Epithelial cell of prostate (primary cell): ENCODE data around the gene PANK4.
"Not testable (repeated sequence)": the region's sequence is repeated elsewhere in the genome, so short reads cannot be mapped to it uniquely, and the experiment has no call there.

Experiments used
- DNase-seq: peaks from one replicate; pipeline ENCODE4 v3.0.0-alpha.2; 2011; ENCODE audit warnings: low read depth, low spot score
- H3K27ac ChIP-seq: fragments of 450-650 bp; 2 replicates; pipeline ENCODE4 v1.5.1; 2017; ENCODE audit warnings: mild to moderate bottlenecking

PANK4 gene

DNA sequence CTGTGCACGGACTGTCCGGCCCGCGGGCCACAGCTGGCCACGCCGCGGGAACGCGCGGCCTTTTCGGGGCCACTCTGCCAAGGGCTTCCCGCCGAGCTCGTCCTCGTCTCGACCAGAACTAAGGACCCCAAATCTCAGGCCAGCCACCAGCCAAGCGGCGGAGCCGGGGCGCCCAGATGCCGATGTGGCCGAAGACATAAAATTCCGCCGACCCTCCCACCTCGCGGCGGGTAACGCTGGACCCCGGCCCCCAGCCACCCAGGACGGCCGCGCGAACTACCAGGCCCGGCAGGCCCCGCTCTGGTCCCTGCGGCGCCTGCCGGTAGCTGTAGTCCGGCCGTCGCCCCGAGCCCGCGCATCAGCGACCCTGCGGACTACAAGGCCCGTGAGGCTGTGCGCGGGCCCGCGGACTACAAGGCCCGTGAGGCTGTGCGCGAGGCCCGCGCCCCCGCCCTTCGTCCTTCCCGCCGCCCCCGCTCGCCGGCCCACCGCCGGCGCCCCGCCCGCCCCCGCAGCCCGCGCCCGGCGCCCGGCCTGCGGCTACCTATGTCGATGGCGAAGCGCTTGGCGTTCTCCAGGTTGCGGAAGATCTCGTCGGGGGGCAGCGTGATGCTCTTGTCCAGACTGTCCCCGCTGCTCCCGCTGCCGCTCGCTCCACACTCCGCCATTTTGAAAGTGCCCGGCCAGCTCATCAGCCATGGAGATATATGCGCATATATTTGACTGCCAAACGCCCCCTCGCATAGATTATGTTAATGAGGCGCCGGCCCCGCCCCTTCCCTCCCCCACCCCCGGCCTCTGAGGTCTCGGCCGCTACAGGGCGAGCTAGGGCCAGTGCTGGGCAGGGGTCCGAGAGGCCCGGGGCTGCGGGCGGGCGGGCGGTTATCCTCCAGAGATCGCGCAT lies at the start of gene PANK4:
TSS of gene PANK4 (minus strand) at position 677 of the 904 bp plus-strand sequence. CDS start at position 668, 9 bp downstream.
- peak within 1 kb of the TSS; percentile 84 for H3K27ac ChIP-seq
- DNase-seq, result peak; percentile 80

DNA sequence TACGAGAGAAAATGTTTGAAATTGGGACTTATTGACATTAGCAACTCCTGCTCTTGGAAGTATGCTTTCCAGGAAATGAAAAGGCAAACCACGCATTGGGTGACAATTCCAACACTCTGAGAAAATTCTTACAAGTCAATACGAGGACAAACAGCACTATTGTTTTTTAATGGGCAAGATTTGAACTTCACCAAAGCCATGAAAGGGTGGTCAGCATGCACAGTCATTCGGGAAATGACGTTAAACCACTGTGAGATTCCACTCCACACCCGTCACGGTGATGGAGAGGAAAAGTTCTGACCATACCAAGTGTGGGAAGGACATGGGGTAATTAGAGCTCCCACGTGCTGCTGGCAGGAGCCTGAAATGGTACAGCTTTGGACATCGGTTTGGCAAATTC lies 48.0 kb upstream of the PANK4 start:
- DNase-seq, result no peak
- no peak overlapping the region for H3K27ac ChIP-seq

DNA sequence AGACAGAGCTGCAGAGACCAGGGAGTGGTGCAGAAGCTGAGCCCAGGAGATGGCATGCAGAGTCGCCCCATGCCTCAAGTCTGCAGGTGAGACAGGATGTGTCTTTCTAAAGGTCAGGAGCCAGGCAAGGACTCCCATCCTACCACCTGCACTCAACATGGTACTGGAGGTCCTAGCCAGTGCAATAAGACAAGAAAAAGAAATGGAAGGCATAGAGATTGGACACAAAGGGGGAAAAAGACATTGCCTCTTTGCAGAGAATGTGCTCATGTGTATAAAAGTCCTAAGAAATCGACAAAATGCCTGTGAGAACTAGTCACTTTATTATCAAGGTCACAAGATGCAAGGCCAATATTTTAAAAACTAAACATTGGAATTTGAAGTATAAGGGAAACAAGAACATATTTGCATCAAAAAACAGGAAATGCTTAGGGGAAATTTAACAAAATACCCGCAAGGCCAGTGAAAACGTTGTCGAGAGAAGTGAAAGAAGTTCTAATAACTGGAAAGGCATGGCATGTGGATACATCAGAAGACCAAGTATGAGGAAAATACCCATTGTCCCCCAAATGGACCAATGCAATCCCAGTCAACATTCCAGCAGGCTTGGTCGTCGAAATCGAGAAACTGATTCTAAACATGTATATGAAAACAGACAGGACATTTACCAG lies 47.0 kb upstream of the PANK4 start:
- DNase-seq, result no peak
- H3K27ac ChIP-seq, result no peak overlapping the region

DNA sequence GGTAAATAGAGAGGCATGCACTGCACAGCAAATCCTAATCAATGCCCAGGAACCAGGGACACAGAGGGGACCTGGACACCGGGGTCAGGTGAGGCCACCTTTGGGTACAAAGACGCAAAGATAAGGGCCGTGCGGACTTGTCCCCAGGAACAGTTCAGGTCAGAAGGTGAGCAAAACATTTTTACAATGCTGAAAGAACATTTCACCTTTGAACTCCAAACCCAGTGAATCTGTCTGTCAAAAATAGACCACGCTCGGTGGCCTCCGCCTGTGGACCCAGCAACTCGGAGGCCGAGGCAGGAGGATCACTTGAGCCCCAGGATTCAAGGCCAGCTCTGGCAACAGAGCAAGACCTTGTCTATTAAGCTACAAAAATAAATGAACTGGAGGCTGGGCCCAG lies 45.0 kb upstream of the PANK4 start:
- no peak for DNase-seq

DNA sequence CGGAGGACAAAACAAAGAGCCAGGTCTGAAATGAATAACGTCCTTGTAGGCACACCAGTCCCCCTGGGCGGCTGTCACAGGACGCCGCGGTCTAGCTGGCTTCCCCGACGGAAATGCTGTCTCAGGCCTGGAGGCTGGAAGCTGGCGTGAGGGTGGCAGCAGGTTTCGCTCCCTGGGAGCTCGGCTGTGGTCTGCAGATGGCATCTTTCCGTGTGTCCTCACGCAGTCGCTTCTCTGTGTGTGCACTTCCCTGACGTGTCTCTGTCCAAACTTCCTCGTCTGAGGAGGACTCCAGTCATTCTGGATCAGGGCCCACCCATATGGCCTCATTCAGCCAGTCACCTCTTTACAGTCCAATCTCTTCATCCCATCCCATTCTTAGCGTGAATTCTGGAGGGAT lies 43.9 kb upstream of the PANK4 start:
- no peak for DNase-seq

More for the DNA sequence above, 45.0 kb upstream of the PANK4 start:
- no peak overlapping the region for H3K27ac ChIP-seq

DNA sequence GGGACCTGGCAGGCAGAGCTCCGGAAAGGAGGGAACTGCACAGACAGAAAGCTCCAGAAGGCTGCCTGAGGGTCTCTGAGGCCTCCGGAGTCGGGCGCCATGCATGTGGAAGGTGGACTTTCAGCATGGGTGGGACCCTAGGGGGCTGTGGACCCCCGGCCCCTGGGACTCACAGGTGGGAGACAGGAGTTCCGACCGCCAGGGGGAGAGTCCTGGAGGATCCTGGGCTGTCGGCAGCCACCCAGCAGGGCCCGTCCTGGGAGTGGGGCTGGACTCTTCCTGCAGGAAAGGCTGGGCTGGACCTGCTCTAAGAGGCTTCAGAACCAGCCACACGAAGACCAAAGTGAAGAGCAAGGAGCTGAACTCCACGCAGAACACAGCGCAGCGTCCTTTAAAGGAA lies 43.3 kb upstream of the PANK4 start:
- not testable (repeated sequence) for H3K27ac ChIP-seq, DNase-seq

More for the DNA sequence above, 43.9 kb upstream of the PANK4 start:
- H3K27ac ChIP-seq, result no peak overlapping the region

DNA sequence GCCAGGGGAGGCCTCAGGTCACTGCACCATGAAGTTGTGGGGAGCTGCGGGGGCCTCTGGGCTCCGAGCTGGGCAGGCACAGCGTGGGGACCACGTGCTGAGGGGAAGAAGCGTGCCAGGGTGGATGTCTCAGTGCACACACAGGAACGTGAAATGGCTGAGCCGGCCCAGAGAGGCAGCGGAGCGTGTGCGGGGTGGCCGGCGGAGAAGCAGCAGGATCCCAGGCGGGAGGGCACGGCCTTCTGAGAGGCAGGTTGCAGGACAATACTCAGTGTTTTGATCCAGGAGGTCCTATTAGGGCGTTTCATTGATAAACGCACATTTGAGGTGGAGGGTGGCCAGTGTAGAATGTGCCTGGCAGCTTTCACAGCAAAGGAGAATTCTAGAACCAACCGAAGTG lies 42.7 kb upstream of the PANK4 start:
- no peak overlapping the region for H3K27ac ChIP-seq
- no peak for DNase-seq

DNA sequence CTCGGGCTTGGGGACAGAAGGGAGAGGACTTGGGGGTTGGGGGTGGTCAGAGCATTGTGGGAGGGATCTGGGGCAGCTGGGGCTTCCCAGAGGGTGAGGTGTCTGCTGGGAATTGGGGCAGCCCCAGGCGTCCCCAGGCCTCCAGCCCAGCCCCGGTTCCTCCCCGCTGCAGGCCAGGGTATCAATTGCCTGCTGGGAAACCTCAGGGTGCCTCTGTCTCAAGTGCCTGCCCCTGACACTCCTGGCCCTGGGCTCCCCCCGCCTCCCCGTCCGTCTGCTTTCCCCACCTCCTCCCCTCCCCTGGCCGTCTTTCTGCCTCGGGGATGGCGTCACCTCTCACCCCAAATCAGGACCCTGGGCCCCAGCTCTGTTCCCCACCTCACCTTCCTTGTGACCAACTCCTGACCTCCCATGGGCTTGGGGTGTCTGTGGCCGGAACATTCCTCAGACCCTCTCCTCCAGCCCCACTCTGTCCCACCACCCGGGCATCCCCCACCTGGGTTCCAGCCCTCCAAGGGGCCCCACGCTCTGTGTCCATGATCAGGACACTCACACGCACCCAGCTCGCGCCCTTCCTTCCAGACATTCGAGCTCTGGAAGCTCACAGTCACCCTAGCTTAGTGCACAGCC lies 41.9 kb upstream of the PANK4 start:
- not testable (repeated sequence) for DNase-seq, H3K27ac ChIP-seq

DNA sequence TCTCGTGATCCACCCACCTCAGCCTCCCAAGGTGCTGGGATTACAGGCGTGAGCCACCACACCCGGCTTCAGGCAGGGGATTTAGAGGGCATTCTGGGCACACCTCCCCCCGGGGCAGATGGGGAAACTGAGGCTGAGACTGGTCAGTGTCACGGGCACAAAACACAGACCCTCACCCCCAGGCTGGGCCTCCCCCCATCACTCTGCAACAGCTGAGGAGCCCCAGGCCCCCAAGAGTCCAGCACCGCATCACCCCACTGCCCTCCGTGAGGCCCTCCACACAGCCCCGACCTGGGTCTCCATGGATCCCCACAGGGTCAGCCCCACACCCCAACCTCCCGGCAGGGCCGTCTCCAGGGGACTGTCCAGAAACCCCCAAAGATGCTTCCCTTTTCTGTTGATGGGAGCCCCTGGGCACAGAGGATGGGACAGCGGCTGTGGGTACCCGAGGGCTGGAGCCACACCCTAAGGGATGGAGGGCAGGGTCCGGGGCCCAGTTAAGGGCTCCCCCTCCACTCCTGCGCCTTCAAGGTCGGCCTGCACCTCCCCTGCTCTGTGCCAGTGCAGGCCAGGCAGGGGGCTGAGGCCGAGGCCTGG lies 40.8 kb upstream of the PANK4 start:
- DNase-seq, result no peak

DNA sequence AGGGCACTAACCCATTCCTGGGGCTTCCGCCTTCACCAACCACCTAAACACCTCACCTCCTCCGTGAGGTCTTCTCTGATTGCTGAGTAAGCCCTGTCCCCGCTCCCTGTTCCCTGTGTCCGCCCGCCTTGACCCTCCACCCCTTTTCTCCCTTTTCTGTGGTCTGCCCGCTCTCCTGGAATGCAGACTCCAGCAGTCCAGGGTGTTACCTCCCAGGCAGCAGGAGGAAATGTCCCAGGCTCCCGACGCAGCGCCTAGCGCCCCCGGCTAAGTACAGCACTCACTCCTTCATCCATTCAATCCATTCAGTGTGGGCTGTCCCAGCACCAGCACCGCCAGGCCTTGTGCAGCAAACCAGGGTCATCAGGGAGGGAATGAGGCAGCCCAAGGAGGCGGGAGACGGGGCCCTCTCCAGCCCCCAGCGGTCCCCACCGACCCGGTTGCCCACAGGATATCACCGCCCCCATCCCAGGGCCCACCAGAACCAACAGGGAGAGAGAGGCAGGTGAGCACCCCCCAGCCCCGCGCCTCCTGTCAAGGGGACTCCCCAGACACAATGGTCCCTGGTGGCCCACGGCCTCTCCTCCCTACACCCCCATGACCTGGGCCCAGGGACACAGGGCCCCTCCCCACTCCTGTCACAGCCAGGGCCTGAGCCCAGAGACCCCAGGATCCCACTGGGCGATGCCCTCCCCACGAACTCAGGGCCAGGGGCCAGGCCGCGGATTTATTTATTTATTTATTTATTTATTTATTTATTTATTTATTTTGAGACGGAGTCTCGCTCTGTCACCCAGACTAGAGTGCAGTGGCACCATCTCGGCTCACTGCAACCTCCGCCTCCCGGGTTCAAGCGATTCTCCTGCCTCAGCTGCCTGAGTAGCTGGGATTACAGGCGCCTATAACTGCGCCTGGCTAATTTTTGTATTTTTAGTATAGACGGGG lies 40.0 kb upstream of the PANK4 start:
- no peak overlapping the region for H3K27ac ChIP-seq
- DNase-seq, result no peak

More for the DNA sequence above, 40.8 kb upstream of the PANK4 start:
- H3K27ac ChIP-seq, result no peak overlapping the region

DNA sequence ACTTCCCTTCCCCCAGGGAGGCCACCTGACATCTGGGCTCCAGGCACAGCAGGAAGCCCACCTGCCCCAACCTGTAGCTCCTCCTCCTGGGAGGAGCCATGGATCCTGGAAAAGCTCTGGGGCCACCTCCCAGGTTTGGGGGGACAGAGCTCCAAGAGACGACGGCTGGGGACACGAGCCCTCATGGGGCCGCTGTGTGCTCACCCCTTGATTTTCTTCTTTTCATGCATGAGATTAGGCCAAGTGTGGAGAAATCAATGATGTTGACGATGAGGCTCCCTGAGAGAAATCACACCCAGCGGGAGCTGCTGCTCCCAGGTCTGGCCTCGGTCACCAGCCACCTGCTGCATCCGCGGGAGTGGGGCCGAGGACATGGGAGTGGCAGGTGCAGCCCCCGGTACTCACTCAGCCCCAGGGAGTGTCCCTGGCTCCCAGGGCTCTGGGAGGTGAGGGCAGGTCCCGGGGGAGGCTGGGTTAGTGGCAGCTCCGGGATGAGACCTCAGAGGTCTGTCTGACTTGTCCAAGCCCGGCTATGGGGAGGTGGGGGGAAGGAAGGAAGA lies 38.5 kb upstream of the PANK4 start:
- DNase-seq, result no peak

DNA sequence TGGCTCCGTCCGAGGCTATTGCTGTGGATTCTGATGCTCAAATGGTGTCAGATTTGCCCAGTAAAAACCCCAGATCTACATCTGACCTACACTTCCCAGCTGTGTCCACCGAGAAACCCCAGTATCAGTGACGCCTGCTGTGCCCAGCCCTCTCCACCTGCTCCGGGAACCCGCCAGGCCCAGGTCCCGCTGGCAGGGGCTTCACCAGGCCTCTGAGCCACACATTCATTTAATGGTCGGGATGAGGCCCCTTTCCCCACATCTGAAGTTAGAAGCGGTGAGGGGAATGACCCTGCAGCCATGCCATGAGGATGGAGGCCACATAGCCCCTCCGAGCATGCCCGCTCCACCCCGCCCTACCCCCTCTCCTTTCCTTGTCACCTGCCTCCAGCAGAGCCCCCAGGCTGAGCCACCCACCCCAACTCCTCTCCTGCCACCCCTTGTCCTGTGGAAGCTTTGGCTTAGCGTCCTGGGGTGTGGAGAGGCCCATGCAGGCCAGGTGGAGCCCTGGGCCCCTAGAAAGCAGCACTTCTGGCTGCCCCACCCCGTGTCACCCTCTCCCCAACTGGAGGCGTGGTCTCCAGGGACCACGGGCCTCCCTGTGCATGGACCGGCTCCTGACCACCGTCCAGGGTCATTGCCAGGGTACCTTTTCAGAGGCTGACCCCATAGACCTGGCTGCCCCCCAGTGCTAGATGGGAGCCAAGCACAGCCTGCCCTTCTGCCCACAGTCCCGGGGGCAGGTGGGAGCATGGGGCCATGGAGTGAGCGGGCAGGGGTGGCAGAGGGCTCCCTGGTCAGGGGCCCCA lies 37.8 kb upstream of the PANK4 start:
- DNase-seq, result no peak
- H3K27ac ChIP-seq, result no peak overlapping the region

More for the DNA sequence above, 38.5 kb upstream of the PANK4 start:
- H3K27ac ChIP-seq, result no peak overlapping the region

DNA sequence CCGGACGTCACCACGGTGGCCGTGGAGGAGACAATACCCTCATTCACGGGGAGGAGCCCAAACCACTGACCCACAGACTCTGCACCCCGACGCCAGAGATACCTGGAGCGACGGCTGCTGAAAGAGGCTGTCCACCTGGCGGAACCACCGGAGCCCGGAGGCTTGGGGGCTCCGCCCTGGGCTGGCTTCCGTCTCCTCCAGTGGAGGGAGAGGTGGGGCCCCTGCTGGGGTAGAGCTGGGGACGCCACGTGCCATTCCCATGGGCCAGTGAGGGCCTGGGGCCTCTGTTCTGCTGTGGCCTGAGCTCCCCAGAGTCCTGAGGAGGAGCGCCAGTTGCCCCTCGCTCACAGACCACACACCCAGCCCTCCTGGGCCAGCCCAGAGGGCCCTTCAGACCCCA lies 36.8 kb upstream of the PANK4 start:
- no peak for DNase-seq
- H3K27ac ChIP-seq, result no peak overlapping the region

DNA sequence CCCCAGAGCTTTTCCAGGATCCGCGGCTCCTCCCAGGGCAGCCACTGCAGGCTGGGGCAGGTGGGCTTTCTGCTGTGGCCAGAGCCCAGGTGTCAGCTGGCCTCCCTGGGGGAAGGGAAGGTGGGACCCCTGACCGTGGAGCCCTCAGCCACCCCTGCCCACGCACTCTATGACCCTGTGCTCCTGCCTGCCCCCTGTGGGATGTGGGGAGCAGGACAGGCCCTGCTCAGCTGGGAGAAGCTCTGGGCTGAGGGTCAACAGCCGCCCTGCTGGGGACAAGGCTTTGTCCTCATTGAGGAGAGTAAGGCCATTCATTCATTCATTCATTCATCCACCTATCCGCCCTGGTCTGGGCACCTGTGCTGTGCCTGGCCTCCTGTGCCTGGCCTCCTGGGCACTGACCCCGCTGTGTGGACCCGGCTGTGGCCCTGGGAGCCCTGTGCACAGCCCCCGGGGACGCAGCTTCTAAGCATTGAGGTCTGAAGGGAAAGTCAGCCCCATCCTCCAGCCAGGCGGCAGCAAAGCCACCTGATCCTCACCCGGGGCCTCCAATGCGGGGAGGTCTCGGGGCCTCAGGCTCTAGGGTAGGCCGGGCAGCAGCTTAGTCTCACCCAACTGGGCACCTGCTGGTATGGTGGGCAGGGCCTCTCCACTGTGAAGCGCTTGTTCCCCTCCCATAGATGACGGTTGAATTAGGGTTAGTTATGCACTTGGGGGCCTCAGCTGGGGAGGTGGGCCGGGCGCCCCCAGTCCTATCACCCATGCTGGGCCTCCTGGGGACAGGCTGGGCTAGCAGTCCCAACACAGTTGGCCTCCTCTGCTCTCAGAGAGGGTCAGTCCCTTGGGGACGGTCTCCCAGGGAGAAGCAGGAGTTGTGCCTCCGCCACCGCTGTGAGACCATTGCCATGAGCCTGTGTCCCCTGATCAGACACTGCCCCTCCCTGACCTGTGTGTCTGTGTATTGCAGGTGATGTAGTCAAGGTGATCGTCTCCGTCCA lies 35.8 kb upstream of the PANK4 start:
- no peak overlapping the region for H3K27ac ChIP-seq
- DNase-seq, result no peak

DNA sequence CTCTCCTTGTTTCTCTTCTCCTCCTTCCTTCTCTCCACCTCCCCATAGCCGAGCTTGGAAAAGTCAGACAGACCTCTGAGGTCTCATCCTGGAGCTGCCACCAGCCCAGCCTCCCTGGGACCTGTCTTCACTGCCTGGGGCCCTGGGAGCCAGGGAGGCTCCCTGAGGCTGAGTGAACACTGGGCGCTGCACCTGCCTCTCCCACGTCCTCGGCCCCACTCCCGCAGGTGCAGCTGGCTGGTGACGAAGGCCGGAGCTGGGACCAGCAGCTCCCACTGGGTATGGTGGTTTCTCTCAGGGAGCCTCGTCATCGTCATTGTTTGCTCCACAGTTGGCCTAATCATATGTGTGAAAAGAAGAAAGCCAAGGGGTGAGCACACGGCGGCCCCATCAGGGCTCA lies 35.0 kb upstream of the PANK4 start:
- DNase-seq, result no peak
- H3K27ac ChIP-seq, result no peak overlapping the region

DNA sequence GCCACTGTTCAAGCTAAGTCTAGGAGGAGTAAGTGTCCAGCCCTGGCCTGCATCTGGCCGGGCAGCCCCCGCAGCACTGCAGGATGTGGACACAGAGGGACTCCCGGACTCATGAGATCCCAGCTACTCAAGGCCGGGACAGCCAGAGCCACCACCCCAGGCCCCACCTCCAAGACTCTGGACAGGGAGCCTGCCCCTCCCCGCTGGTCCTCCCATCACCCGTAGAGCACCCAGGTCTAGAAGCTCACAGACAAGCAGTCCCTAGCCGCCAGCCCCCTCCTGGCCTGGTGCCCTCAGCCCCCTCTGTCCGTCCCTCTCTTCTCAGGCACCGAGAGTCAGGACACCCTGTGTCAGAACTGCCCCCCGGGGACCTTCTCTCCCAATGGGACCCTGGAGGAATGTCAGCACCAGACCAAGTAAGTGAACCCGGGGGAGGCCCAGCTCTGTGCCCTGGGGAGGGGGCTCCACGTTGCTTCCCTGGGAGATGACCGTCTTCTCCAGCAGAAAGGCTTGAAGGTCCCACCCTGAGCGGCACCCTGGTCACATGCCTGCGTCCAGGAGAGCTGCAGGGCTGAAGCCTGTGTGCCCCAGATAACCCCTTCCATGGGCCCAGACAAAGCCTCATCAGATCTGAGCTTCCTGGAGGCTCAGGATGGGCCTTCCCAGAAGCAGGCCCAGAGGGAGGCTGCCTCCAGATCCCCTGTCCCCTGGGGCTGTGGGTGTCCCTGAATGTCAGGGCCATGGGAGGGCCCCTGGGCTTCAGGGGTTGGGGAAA lies 34.1 kb upstream of the PANK4 start:
- no peak overlapping the region for H3K27ac ChIP-seq
- no peak for DNase-seq
